NT2/D1 (cell line): ENCODE results near the gene KCNIP1.

Experiments used
- SUZ12 ChIP-seq: IDR thresholded peaks from 2 replicates; pipeline ENCODE4 v1.6.1; 2011; ENCODE audit not compliant: insufficient read length, insufficient read depth; ENCODE audit errors: extremely low read depth
- YY1 ChIP-seq: IDR thresholded peaks from 2 replicates; pipeline ENCODE4 v1.6.1; 2011; ENCODE audit not compliant: insufficient read length, insufficient read depth
- ZNF274 ChIP-seq: IDR thresholded peaks from 2 replicates; pipeline ENCODE4 v1.6.1; 2011; ENCODE audit warnings: mild to moderate bottlenecking, low read depth, low read length

GRCh38 chr5:170638051-170638450, 134.2 kb downstream of the KCNIP1 start:
- no peak for TF ChIP-seq ZNF274
- TF ChIP-seq YY1 = no peak
- TF ChIP-seq SUZ12 = no peak
